C4-2B (cell line): ENCODE results near the gene CHPF.

Source experiments
- H3K27ac ChIP-seq: fragments of 450-650 bp; 2 replicates; pipeline ENCODE4 v1.5.1; 2017
- CTCF ChIP-seq: fragments of 450-650 bp; conservative IDR thresholded peaks from 2 replicates; pipeline ENCODE4 v1.5.1; 2017; ENCODE audit warnings: mild to moderate bottlenecking
- ZFX ChIP-seq: fragments of 450-650 bp; IDR thresholded peaks from 2 replicates; pipeline ENCODE4 v1.6.1; 2017

Gene CHPF

DNA sequence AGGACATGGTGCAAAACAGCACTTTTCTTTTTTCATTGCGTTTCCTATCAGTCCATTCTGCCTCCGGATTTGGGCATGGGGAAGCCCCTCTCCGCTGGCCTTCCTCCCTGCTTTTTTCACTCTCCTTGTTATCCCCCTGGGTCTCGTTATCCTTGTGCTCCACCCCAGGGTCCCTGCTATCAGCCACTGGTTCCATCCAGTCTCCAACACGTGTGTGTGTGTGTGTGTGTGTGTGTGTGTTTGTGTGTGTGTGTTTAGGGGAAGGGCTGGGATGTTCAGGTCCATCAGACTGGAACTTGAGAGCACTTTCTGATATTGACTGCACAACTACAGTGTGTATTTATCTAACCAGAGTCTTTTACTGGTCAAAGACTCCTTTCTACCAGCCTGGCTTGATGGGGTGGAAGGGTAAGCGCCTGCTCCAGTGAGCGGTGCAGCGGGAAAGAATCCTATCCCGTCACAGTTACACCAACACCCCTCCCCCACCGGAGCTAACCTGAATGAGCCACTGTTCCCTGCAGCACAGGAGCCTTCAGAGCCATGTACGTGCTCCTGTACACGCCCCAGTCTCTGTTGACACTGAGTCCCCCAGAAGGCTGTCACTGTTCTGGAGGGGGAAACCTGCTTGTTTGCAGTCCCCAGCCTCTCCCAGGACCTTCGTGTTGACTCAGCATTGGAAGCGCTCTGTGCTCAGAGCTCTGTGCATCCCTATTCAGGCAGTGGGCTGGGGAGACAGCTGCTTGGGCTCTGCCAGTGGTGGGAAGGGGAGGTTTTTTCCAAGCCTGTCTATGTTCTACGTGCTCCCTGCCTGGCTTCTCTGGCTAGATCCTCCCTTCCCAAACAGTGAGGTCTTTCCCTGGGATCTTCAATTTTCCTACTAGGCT lies 33.1 kb upstream of the CHPF start:
- no peak overlapping the region for H3K27ac ChIP-seq
- TF ChIP-seq CTCF (no peak), ZFX (no peak)

DNA sequence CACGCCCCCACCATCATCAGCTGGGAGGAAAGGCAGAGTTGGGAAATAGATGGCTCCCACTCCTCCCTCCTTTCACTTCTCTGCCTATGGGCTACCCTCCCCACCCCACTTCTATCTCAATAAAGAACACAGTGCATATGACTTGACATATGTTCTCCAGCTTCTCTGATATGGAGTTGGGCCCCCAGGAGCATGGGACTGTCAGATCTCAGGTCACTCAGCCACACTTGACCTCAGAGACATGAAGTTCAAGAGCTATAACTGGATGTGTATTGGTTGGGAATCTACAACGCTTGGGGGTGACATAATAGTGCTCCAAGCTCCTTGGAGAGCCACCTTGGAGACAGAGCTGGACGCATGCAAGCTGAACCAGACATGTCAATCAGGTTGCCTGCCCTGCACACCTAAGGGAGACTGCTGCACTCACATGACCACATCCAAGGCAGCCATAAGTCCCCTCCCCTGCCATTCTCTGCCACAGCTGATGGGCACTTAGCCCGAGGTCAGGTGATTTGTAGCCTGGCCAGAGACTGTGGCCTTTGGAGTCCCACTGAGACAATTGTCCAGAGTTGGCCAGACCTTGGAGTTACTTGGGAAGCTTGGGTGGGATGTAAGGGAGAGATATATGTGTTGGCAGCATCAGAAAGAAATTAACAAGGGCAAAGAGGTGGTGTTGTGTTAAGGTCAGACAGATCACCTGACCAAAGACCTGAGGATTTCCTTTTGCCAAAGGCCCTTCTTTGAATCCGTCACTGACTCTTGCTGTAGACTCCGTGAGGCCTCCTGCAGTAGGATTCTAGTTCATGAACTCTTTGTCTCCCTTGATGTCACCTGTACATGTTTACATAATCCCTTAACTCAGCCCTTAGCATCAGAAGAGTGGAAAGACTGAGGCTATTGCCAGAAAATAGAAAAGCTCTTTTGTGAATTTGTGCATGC lies 32.2 kb upstream of the CHPF start:
- no peak overlapping the region for H3K27ac ChIP-seq
- no peak for TF ChIP-seq CTCF
- no peak for TF ChIP-seq ZFX

DNA sequence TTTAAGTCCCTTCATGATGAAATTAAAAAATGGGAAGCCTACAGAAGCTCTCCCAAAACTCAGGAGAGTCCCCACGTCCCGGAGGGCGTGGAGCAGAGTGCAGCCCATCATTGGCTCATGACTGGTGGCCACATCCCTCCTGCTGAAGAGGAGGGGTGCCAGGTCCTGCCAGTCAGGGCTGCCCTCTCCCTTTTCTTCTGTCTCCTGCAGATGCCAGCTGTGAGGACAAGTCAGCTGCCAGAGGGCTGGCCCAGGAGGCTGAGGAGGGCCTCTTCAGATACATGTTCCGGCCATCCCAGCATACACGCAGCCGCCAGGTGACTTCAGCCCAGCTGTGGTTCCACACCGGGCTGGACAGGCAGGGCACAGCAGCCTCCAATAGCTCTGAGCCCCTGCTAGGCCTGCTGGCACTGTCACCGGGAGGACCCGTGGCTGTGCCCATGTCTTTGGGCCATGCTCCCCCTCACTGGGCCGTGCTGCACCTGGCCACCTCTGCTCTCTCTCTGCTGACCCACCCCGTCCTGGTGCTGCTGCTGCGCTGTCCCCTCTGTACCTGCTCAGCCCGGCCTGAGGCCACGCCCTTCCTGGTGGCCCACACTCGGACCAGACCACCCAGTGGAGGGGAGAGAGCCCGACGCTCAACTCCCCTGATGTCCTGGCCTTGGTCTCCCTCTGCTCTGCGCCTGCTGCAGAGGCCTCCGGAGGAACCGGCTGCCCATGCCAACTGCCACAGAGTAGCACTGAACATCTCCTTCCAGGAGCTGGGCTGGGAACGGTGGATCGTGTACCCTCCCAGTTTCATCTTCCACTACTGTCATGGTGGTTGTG lies 31.1 kb upstream of the CHPF start:
- H3K27ac ChIP-seq, result no peak overlapping the region
- TF ChIP-seq ZFX (no peak), CTCF (no peak)

DNA sequence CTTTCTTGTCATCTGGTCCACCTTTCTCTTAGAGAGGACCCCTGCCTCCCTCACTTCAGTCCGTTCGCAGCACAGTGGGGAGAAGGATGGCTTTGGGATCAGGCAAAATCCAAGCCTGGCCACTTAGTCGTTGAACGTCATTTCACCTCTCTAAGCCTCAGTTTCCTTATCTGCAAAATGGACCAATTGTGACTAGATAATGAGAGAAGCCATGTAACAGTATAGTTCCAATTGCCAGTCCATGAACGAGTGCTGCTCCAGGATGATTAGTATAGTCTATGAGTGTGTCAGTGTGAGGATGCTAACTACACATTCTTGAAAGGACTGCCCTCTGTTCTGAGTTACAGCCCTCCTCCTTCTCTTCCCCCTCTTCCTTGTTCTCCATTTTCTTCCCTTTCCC lies 29.6 kb upstream of the CHPF start:
- no peak overlapping the region for H3K27ac ChIP-seq
- no peak for TF ChIP-seq CTCF
- TF ChIP-seq ZFX, result no peak

GRCh38 chr2:219572237-219573001 lies 28.8 kb upstream of the CHPF start, which contains the start of gene INHA:
INHA (plus strand) TSS chr2:219572310; CDS start chr2:219572375, 65 bp downstream.
- H3K27ac ChIP-seq, result no peak within 1 kb of the TSS
- no peak for TF ChIP-seq CTCF
- TF ChIP-seq ZFX, result no peak

GRCh38 chr2:219571311-219572236 lies 28.0 kb upstream of the CHPF start, which contains the start of gene OBSL1:
OBSL1 (minus strand) TSS chr2:219571539; CDS start chr2:219571232, 307 bp downstream.
- H3K27ac ChIP-seq, result no peak within 1 kb of the TSS
- TF ChIP-seq ZFX, result no peak
